Trophoblast cell (in vitro differentiated cells and primary cell): Measurements from ENCODE around the gene LHFPL2.

Experiments
- DNase-seq, 2 donors: peaks; one replicate each; pipeline ENCODE4 v3.0.0-alpha.2; 2016
- H2AFZ ChIP-seq: 2 replicates; pipeline ENCODE4 v1.6.1; 2013; ENCODE audit warnings: low read length, moderate library complexity, mild to moderate bottlenecking; ENCODE audit not compliant: insufficient read depth, poor library complexity
- H2AK5ac ChIP-seq: 2 replicates; pipeline ENCODE4 v1.6.1; 2013; ENCODE audit warnings: mild to moderate bottlenecking, low read length
- H2BK120ac ChIP-seq: 2 replicates; pipeline ENCODE4 v1.6.1; 2013; ENCODE audit warnings: low read length, mild to moderate bottlenecking, moderate library complexity; ENCODE audit not compliant: insufficient read depth, poor library complexity
- H2BK12ac ChIP-seq: 2 replicates; pipeline ENCODE4 v1.6.1; 2013; ENCODE audit warnings: mild to moderate bottlenecking, low read length, moderate library complexity
- H2BK5ac ChIP-seq: 2 replicates; pipeline ENCODE4 v1.6.1; 2013; ENCODE audit warnings: low read length, low read depth, moderate library complexity, mild to moderate bottlenecking; ENCODE audit not compliant: poor library complexity
- H3K14ac ChIP-seq: 2 replicates; pipeline ENCODE4 v1.6.1; 2013; ENCODE audit warnings: mild to moderate bottlenecking, low read length
- H3K18ac ChIP-seq: 2 replicates; pipeline ENCODE4 v1.6.1; 2013; ENCODE audit warnings: mild to moderate bottlenecking, low read length
- H3K23ac ChIP-seq: 2 replicates; pipeline ENCODE4 v1.6.1; 2013; ENCODE audit warnings: low read length
- H3K27ac ChIP-seq: 2 replicates; pipeline ENCODE4 v1.5.1; 2013; ENCODE audit warnings: low read depth, mild to moderate bottlenecking, inconsistent platforms, low read length, moderate library complexity
- H3K27me3 ChIP-seq: 2 replicates; pipeline ENCODE4 v1.6.1; 2013; ENCODE audit warnings: inconsistent platforms, mild to moderate bottlenecking, low read length, moderate library complexity; ENCODE audit not compliant: insufficient read depth
- H3K36me3 ChIP-seq, 2 experiments: 1 replicate in 1 of 2; 2 replicates in 1 of 2; pipeline ENCODE4 v1.6.1; 2013; ENCODE audit warnings: low read length in 2 of 2, mild to moderate bottlenecking in 2 of 2, moderate library complexity in 1 of 2; ENCODE audit not compliant: insufficient read depth in 2 of 2, control insufficient read depth in 1 of 2
- H3K4ac ChIP-seq: 2 replicates; pipeline ENCODE4 v1.6.1; 2013; ENCODE audit warnings: low read depth, mild to moderate bottlenecking, low read length, moderate library complexity
- H3K4me1 ChIP-seq, 2 experiments: 1 replicate in 1 of 2; 2 replicates in 1 of 2; pipeline ENCODE4 v1.6.1; 2013; ENCODE audit warnings: low read length in 2 of 2, mild to moderate bottlenecking in 2 of 2, moderate library complexity in 1 of 2; ENCODE audit not compliant: insufficient read depth in 2 of 2, control insufficient read depth in 1 of 2
- H3K4me2 ChIP-seq: 2 replicates; pipeline ENCODE4 v1.6.1; 2013; ENCODE audit warnings: inconsistent platforms, mild to moderate bottlenecking, low read length, moderate library complexity
- H3K4me3 ChIP-seq: 2 replicates; pipeline ENCODE4 v1.5.1; 2013; ENCODE audit warnings: mild to moderate bottlenecking, low read depth, low read length, inconsistent platforms
- H3K79me1 ChIP-seq: one replicate; pipeline ENCODE4 v1.6.1; 2013; ENCODE audit warnings: low read length
- H3K79me2 ChIP-seq: 2 replicates; pipeline ENCODE4 v1.6.1; 2013; ENCODE audit warnings: low read length, mild to moderate bottlenecking; ENCODE audit not compliant: control insufficient read depth, insufficient read depth, poor library complexity
- H3K9ac ChIP-seq: 2 replicates; pipeline ENCODE4 v1.6.1; 2013; ENCODE audit warnings: mild to moderate bottlenecking, low read length
- H3K9me3 ChIP-seq: 2 replicates; pipeline ENCODE4 v1.6.1; 2013; ENCODE audit warnings: low read depth, mild to moderate bottlenecking, control low read depth, inconsistent platforms, low read length; ENCODE audit not compliant: insufficient read depth
- H4K12ac ChIP-seq: 2 replicates; pipeline ENCODE4 v1.6.1; 2013; ENCODE audit warnings: low read depth, mild to moderate bottlenecking, low read length, moderate library complexity
- H4K8ac ChIP-seq: 2 replicates; pipeline ENCODE4 v1.6.1; 2013; ENCODE audit warnings: low read depth, mild to moderate bottlenecking, low read length, moderate library complexity
- H4K91ac ChIP-seq: one replicate; pipeline ENCODE4 v1.6.1; 2013; ENCODE audit warnings: low read depth, mild to moderate bottlenecking, low read length, moderate library complexity
- WGBS: extraction: QIAGEN DNeasy Blood & Tissue Kit; methylation state at CpG from one replicate; pipeline ENCODE4 v1.1.7; 2013; ENCODE audit warnings: missing lambda C conversion rate; ENCODE audit not compliant: insufficient read length, insufficient coverage; ENCODE audit errors: extremely low coverage; 5-methylcytosine and 5-hydroxymethylcytosine counted together

LHFPL2 gene

DNA sequence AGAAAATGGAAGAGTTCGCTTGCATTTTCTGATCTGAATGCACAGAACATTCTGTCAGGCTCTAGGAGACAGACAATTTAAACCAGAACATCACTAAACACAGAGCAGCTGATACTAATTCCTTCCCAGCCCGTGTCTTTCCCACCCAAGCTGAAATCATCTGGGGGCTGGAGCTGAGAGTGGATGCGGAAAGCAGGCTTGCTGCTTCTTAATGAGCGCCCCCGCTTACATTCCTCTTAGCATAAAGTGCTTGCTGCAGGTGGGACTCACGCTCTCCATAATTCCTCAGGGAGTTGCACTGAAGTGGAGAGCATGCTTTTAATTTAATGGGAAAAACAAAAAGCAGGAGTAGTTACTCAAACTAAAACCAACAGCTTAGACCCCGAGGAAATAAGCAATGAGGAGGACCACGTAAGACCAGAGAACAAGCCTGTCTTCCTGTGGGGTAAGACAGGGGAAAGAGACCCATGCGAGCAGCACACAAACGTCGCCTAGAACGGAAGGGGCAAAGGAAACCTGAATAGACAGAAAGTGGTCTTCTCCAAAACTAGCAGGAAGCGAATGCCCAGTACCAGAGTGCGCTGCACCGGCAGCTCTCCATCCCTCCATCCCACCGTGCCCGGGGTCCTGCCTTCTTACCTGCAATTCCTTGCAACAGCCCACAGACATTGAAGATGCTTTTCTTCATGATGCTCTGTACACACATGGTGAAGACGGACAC, 139.3 kb downstream of the LHFPL2 start:
- H2BK120ac ChIP-seq, result peak overlapping the region; percentile 5
- no peak overlapping the region for H2BK5ac ChIP-seq
- H3K18ac ChIP-seq, result no peak overlapping the region
- no peak overlapping the region for H3K4me3 ChIP-seq
- peaks cover 33 to 43% of the 10 kb centered on the region in 2 experiments for H3K4me1 ChIP-seq
- no peak overlapping the region for H4K91ac ChIP-seq
- H3K36me3 ChIP-seq, result peaks cover 6 to 7% of the 10 kb centered on the region in 2 experiments
- H3K9me3 ChIP-seq, result no peaks in the 10 kb centered on the region
- H3K79me2 ChIP-seq, result peaks cover 2% of the 10 kb centered on the region
- H3K27me3 ChIP-seq, result no peaks in the 10 kb centered on the region
- H4K8ac ChIP-seq, result no peak overlapping the region
- H2BK12ac ChIP-seq, result no peak overlapping the region
- no peak for DNase-seq
- H3K27ac ChIP-seq, result peak overlapping the region; percentile 22
- no peak overlapping the region for H3K4me2 ChIP-seq
- no peak overlapping the region for H3K9ac ChIP-seq
- WGBS, result no CpG with 5 or more reads among the region's 18 CpGs
- H3K14ac ChIP-seq, result no peak overlapping the region
- no peak overlapping the region for H2AK5ac ChIP-seq
- H3K23ac ChIP-seq, result no peak overlapping the region
- H3K4ac ChIP-seq, result peak overlapping the region; percentile 34
- H3K79me1 ChIP-seq, result peaks cover 6% of the 10 kb centered on the region
- H4K12ac ChIP-seq, result no peak overlapping the region
- H2AFZ ChIP-seq, result no peak overlapping the region

DNA sequence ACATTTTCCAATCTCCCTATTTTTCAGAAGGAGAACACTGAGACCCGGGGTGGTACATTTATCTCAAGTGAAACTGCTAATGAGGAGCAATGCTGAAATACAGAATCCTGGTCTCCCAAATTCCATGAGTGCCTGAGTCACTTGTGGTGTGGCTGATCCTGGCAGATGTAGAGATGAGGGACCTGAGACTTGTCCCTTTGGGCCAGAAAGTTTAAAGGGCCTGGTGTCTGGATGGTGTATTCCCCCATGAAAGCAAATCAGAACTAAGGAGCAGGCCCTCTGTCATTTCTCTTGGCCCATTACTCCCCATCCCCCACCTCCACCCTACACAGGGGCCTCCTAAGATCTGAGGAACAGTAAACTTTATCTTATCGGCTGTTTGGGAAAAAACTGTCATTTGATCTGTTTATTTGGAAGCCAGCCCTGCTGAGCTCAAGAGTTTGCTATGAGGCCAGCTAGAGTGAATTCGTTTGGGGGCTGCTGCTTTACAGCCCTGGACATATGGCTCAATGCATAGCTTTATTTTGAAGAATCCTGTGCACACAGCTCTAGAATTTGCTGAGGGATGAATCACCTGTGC, 140.3 kb downstream of the LHFPL2 start:
- Histone ChIP-seq H3K4me1 (peaks cover 37 to 47% of the 10 kb centered on the region in 2 experiments), H2BK5ac (no peak overlapping the region), H3K27me3 (no peaks in the 10 kb centered on the region), H3K4ac (no peak overlapping the region), H3K79me1 (peaks cover 6% of the 10 kb centered on the region), H3K4me2 (no peak overlapping the region), H3K23ac (no peak overlapping the region), H2BK12ac (no peak overlapping the region), H2AK5ac (no peak overlapping the region), H2BK120ac (no peak overlapping the region), H4K91ac (no peak overlapping the region), H3K9me3 (no peaks in the 10 kb centered on the region), H4K8ac (no peak overlapping the region), H4K12ac (no peak overlapping the region), H3K27ac (peak overlapping the region; percentile 25), H3K36me3 (peaks cover 4% of the 10 kb centered on the region in 2 experiments), H3K9ac (no peak overlapping the region), H3K18ac (no peak overlapping the region), H2AFZ (no peak overlapping the region), H3K79me2 (peaks cover 5% of the 10 kb centered on the region), H3K4me3 (no peak overlapping the region), H3K14ac (no peak overlapping the region)
- no peak for DNase-seq
- WGBS, result no CpG with 5 or more reads among the region's 3 CpGs

DNA sequence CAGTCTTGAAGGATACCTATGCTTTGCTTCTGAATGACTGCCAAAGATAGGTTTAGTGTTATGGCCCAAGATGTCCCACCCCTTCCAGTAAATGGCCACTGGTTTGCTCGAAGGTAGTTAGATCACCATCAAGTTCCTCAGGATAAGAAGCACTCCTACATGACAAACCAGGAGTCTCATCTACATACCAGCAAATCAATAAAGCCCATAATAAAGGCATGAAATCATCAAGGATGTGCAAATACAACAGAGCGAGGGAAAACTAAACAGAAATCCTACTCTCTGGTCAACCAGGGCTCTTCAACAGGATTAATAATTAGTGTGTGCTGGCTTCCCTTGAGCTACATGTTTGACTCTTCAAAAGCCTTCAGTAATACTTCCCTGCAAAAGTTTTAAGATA, 141.0 kb downstream of the LHFPL2 start:
- H3K79me2 ChIP-seq, result peaks cover 5% of the 10 kb centered on the region
- H3K79me1 ChIP-seq, result peaks cover 6% of the 10 kb centered on the region

DNA sequence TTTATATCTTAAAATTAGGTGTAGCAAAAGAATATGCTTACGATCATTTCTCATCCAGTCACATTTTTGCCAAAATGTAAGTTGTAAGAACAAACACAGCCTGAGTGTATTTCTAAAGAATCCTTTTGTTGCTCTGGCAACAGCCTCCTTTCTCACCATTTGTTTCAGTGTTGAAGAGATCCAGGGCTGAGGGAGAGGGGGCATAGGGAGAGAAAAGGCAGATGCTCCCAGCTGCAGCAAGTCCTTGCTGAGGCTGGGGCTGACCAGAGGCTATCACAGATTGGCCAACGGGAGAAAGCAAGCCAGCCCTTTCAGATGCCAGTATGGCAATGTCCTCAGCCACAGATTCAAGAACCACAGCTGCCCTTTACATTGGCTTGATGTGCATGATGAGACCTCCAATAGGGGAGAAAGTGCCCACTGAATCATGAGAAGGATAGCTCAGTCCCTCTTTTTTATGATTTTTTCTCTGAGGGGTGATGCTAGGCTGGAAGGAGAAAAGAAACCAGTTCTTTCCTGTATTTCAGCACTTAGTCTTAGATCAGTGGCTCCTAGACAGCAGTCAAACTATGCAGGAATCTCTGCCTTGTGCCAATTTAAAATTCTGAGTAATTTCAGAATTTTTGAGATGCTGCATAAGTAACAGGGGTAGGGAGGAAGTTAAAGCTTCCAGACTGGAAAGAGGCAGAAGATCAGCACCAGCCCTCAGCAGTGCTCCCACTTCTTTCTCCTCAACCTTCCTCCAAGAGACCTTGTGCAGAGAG, 142.1 kb downstream of the LHFPL2 start:
- peaks cover 38 to 49% of the 10 kb centered on the region in 2 experiments for H3K4me1 ChIP-seq
- peaks cover 6% of the 10 kb centered on the region for H3K79me1 ChIP-seq
- H3K9me3 ChIP-seq, result no peaks in the 10 kb centered on the region
- no peak overlapping the region for H3K23ac ChIP-seq
- H3K4me2 ChIP-seq, result no peak overlapping the region
- no peak overlapping the region for H2AK5ac ChIP-seq
- H4K8ac ChIP-seq, result no peak overlapping the region
- peaks cover 2% of the 10 kb centered on the region for H3K79me2 ChIP-seq
- no peak overlapping the region for H2AFZ ChIP-seq
- no peak overlapping the region for H3K18ac ChIP-seq
- no peak overlapping the region for H3K14ac ChIP-seq
- H2BK12ac ChIP-seq, result no peak overlapping the region
- H2BK120ac ChIP-seq, result no peak overlapping the region
- WGBS, result no CpG with 5 or more reads among the region's 2 CpGs
- H3K27ac ChIP-seq, result no peak overlapping the region
- DNase-seq, result no peak
- no peaks in the 10 kb centered on the region for H3K27me3 ChIP-seq
- no peak overlapping the region for H3K9ac ChIP-seq
- peaks cover 4% of the 10 kb centered on the region in 2 experiments for H3K36me3 ChIP-seq
- H4K12ac ChIP-seq, result no peak overlapping the region
- no peak overlapping the region for H4K91ac ChIP-seq
- no peak overlapping the region for H3K4me3 ChIP-seq
- H3K4ac ChIP-seq, result no peak overlapping the region
- no peak overlapping the region for H2BK5ac ChIP-seq

More for the DNA sequence above, 141.0 kb downstream of the LHFPL2 start:
- no peak overlapping the region for H2AK5ac ChIP-seq
- peaks cover 37 to 47% of the 10 kb centered on the region in 2 experiments for H3K4me1 ChIP-seq
- no peak overlapping the region for H2BK12ac ChIP-seq
- no peak overlapping the region for H2AFZ ChIP-seq
- no peak overlapping the region for H4K8ac ChIP-seq
- no CpG with 5 or more reads among the region's 2 CpGs for WGBS
- no peak overlapping the region for H3K4ac ChIP-seq
- H3K9ac ChIP-seq, result no peak overlapping the region
- H3K4me3 ChIP-seq, result no peak overlapping the region
- no peak overlapping the region for H4K91ac ChIP-seq
- no peak overlapping the region for H3K4me2 ChIP-seq
- H3K23ac ChIP-seq, result no peak overlapping the region
- H2BK120ac ChIP-seq, result no peak overlapping the region
- no peaks in the 10 kb centered on the region for H3K9me3 ChIP-seq
- no peak overlapping the region for H3K27ac ChIP-seq
- H2BK5ac ChIP-seq, result no peak overlapping the region
- DNase-seq, result no peak
- no peaks in the 10 kb centered on the region for H3K27me3 ChIP-seq
- no peak overlapping the region for H3K14ac ChIP-seq
- H4K12ac ChIP-seq, result no peak overlapping the region
- no peak overlapping the region for H3K18ac ChIP-seq
- H3K36me3 ChIP-seq, result peaks cover 4% of the 10 kb centered on the region in 2 experiments
